ENCODE results near the gene TRIM46. TPM values are rescaled to one million over a fixed set of nuclear protein-coding genes. Genes with fewer than 3 reads are reported as not detected.
A peak's percentile ranks its signal among the peaks of the same experiment; 100 is the strongest.

Gene TRIM46
- total and polyA plus RNA-seq, 9 of the 15 experiments (the other 6 are each of a cell fraction or from before 2014, with no cell fraction given), result 0.05 to 0.60 (median 0.16) TPM; not detected in 3

GRCh38 chr1:155197901-155198546 lies 24.4 kb downstream of the TRIM46 start (continued):
- TF ChIP-seq BRCA1 (IDR thresholded peaks at IDR 0.05) (no peak), BRCA1 (CRISPR knock-in tag; IDR thresholded peaks at IDR 0.05) (no peak), HDAC6 (IDR thresholded peaks at IDR 0.05; ENCODE audit: low read depth, low read length) (no peak), ZNF778 (CRISPR knock-in tag; IDR thresholded peaks at IDR 0.05) (no peak), FOSL1 (tag; conservative IDR thresholded peaks at IDR 0.05) (no peak), TEAD2 (tag; IDR thresholded peaks at IDR 0.05) (no peak)

DNA sequence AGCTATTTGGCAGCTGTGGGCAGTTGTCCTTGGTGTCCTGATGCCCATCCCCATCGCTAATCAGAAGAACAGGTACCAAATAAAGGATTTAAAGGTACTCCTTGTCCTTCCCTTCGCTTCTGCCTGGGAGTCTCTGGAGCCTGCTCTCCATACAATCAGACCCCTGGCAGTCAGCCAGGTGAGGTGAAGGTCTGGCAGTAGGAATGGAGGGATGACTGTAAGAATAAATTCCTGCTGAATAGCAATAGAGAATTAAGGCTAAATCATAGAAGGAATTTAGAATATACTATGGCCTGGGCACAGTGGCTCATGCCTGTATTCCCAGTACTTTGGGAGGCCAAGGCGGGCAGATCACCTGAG lies 24.9 kb downstream of the TRIM46 start:
- H3K36me3 ChIP-seq (ENCODE audit: control insufficient read depth, insufficient read depth, low read length), result peaks cover 37% of the 10 kb centered on the region; the same call in 2 of the 3 replicates
- H3K9ac ChIP-seq (ENCODE audit: insufficient read depth in 1 of 2, low read depth in 2 of 2, low read length in 2 of 2), result no peak overlapping the region
- H3K4me1 ChIP-seq (replicated peaks in 1 of 2; ENCODE audit: control insufficient read depth in 2 of 2, insufficient read depth in 2 of 2, low read length in 2 of 2), result peaks cover 13 to 39% of the 10 kb centered on the region in 2 experiments; a peak in 4 of 5 replicates
- ATAC-seq (no peak), FAIRE-seq (no peak), DNase-seq (ENCODE audit: extremely low read depth in 1 of 4, low spot score in 3 of 4) (no peak)
- 96% methylated on average over 3 of the region's 3 CpGs for WGBS (ENCODE audit: insufficient coverage, low coverage, missing lambda C conversion rate)
- no peaks in the 10 kb centered on the region for H3K9me3 ChIP-seq (replicated peaks; ENCODE audit: control insufficient read depth, insufficient read depth, low read depth, low read length)
- no TSS peak for BruUV-seq (replicated peaks)
- CTCF ChIA-PET (ENCODE audit: low intra/inter-chr PET ratio), result no interaction called here
- POLR2A ChIA-PET, result interaction anchor here (0.6 kb wide), 1 partner anchor 590 kb away, joined by 3 read pairs; no protein-coding TSS in a partner anchor
- no peaks in the 10 kb centered on the region for H3K9me1 ChIP-seq (ENCODE audit: control insufficient read depth, insufficient read depth, low read length)
- H3K27ac ChIP-seq (ENCODE audit: extremely low read depth, low read depth, low read length), result no peak overlapping the region
- H3K4me3 ChIP-seq, result no peak overlapping the region
- no peaks in the 10 kb centered on the region for H4K20me1 ChIP-seq (replicated peaks; ENCODE audit: control insufficient read depth, insufficient read depth, low read length)
- H3K79me2 ChIP-seq (ENCODE audit: control insufficient read depth, insufficient read depth, low read length), result peaks cover 20% of the 10 kb centered on the region
- no peaks in the 10 kb centered on the region for H3K27me3 ChIP-seq (ENCODE audit: control insufficient read depth in 2 of 2, insufficient read depth in 2 of 2, low read length in 2 of 2)
- H2AFZ ChIP-seq (ENCODE audit: low read depth, low read length), result no peak overlapping the region
- H3K4me2 ChIP-seq (ENCODE audit: insufficient read depth, low read length), result no peak overlapping the region
- intact Hi-C loops (cut with micrococcal nuclease), result no loop called here
- in situ Hi-C loops (cut with MboI), result no loop called here
- TF ChIP-seq BDP1 (IDR thresholded peaks at IDR 0.05; ENCODE audit: insufficient read depth, insufficient read length) (no peak), NFIC (IDR thresholded peaks at IDR 0.05) (peak; percentile 58), FOXO4 (CRISPR knock-in tag; IDR thresholded peaks at IDR 0.05) (no peak), SMARCA4 (IDR thresholded peaks at IDR 0.05) (no peak), JUN (IDR thresholded peaks at IDR 0.05; ENCODE audit: borderline replicate concordance, low read depth, low read length) (no peak), JUN (CRISPR knock-in tag; IDR thresholded peaks at IDR 0.05; ENCODE audit: borderline replicate concordance) (no peak), NONO (IDR thresholded peaks at IDR 0.05; ENCODE audit: low read depth in 2 of 2, low read length in 1 of 2) (no peak)
